GM12874 (cell line): ENCODE measurements around the gene SIK3.

Experiments used
- TF ChIP-seq, protein P1 (sequence below): IDR thresholded peaks from 2 replicates; pipeline ENCODE4 v1.5.1; 2011; ENCODE audit warnings: low read depth, mild to moderate bottlenecking, control low read depth, low read length, moderate library complexity; ENCODE audit not compliant: insufficient read depth

The SIK3 gene

DNA sequence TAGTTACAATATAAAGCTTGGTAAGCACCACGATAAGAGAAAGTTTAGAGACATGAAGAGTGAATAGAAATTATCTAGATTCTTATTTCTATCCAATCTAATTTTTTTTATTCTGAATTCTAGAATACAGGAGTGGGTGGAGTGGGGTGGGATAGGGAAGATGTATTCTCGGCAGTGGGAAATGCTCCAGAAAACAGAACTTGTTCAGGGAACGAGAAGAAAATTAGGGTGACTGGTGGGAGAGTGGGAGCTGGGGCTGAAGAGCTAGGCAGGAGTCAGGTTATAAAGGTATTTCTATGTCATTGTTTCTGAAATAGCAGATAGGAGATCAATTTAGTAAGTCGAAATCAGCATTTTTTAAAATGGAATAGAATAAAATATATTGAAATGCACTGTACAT is 207.6 kb downstream of the SIK3 start:
- TF ChIP-seq, protein P1, sequence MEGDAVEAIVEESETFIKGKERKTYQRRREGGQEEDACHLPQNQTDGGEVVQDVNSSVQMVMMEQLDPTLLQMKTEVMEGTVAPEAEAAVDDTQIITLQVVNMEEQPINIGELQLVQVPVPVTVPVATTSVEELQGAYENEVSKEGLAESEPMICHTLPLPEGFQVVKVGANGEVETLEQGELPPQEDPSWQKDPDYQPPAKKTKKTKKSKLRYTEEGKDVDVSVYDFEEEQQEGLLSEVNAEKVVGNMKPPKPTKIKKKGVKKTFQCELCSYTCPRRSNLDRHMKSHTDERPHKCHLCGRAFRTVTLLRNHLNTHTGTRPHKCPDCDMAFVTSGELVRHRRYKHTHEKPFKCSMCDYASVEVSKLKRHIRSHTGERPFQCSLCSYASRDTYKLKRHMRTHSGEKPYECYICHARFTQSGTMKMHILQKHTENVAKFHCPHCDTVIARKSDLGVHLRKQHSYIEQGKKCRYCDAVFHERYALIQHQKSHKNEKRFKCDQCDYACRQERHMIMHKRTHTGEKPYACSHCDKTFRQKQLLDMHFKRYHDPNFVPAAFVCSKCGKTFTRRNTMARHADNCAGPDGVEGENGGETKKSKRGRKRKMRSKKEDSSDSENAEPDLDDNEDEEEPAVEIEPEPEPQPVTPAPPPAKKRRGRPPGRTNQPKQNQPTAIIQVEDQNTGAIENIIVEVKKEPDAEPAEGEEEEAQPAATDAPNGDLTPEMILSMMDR, result no peak

DNA sequence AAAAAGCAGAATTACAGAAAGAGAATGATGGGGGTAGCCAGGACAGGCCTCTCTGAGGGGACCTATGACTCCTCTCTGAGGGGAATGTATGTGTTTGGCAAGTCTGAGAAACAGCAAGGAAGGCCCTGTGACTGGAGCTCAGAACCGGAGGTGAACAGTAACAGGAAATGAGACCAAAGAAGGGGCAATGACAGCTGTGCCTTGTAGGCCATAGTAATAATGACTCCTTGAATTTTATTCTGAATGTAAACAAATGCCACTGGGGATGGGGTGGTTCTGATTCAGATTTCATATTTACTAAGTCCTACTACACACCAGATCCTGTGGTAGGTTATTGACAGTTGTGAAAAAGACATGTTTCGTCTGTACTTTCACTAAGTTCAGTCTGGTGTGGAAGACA is 208.0 kb downstream of the SIK3 start:
- TF ChIP-seq, protein P1, result no peak

DNA sequence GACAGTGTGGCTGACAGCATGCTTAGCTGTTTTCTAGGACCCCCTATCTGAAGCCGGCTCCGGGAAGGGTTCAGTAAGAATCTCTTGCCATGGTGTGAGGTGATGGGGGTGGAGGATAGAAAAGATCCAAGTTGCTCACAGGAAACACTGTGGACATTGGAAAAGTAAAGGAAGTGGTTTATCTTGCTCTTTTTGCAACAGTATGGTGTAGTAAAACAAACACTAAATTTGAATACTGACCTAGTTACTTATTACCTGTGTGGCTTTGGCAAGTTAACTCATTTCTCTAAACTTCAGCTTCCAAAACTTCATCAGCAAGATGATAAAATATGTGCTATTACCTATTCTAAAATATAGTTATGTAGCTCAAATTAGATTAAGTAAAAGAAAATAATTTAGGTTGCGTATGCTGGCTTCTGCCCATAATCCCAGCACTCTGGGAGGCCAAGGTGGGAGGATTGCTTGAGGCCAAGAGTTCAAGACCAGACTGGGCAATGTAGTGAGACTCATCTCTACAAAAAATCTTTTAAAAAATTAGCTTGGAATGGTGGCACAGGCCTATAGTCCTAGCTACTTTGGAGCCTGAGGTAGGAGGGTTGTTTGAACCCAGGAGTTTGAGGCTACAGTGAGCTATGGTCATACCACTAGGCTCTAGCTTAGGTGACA is 209.2 kb downstream of the SIK3 start:
- TF ChIP-seq, protein P1, result no peak

DNA sequence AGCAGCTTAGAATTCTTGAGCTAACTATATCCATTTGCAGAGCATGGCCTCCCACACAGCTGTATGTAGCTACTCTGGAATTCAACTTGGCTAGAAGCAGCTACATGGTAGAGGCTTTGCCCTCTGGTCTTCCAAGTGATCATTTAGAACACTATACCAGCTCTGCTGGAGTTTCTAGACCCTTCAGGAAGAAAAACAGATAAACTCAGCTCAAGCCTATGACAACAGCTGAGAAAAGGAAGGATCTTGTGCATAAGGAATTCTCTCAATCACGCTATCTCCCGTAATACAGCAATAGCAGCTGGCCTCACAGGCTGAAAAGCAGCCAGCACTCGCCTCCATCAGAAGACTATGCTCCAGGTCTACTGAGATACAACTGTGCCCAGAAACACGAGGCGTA is 210.2 kb downstream of the SIK3 start:
- TF ChIP-seq, protein P1, result no peak

DNA sequence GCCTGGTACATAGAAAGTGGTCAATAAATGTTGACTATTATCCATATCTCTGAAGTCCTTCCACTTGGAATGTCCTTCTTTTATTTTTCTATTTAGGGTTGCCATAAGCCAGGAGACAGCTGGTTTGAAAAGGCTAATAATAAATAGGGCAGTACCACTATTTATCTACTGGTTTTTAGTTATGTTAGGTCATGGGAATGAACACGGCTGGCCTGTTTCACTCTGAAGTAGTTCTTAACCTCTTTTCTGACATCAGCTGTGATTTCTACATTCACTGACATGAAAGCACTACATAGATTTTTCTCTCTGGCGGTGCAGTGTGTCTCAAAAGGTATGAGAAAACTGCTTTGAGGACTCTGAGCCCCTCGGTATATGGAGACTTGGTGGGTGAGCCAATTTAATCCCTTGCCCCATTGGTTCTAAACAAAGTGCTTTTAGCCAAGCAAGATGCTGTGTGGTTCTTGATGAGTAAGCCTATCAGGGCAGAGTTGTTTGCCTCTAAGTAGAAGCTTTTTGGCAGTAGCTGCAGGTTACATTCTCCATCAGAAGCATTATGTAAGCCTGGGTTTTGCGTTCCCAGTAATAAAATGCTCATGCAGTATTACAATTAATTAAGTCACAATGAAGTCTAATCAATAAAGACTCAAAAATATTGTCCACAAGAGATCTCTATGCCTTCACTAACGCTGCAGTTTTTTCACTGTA is 212.1 kb downstream of the SIK3 start:
- TF ChIP-seq, protein P1, result no peak

DNA sequence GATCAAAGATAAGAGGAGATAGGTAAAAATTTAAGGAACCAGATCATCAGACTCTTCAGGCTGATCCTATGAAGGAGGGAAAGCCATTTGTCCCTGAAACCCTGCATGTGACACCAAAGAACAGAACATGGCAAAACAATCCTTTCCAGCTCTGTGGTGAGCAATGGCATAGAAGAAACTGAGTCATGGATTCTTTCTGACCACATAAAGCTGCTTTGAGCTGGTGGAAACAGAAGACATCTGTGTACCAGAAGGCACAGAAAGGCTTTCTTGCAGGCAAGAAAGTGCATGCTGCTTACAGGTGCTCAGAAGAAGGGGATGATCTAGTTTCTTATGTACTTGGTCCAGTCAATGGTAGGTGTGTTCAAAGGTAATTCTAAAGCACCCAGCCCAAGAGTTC is 215.8 kb downstream of the SIK3 start:
- TF ChIP-seq, protein P1, result no peak

DNA sequence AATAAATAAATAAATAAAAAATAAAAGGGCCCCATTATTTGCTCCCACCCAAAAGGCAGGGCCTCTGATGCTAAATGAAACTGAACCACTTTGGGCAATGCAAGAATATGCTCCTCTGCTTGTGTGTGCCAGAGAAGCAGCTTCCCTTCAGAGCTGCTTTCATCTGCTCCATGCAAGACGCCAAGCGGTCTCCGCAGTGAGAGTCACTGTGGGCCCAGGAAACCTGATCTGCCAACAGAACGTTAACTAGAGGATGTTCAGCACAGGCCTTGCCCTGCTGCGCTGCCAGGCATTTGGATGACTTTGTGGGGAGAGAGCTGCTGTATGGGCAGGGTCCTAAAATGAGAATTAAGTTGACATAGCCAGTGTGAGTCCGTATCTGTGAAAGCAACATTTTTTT is 217.1 kb downstream of the SIK3 start:
- TF ChIP-seq, protein P1, result no peak
